Upper lobe of left lung (tissue), 6 donors: ENCODE data around the gene XBP1. TPM values are rescaled to one million over a fixed set of nuclear protein-coding genes. Genes with fewer than 3 reads are reported as not detected.

Experiments
- ATAC-seq, 2 donors: fragments of 200-7000 bp; cut with Tn5 transposase; one replicate each; pipeline ENCODE4 v1.9.1; 2022; ENCODE audit warnings: mild to moderate bottlenecking in 2 of 2, moderate library complexity in 2 of 2; ENCODE audit not compliant: low FRiP score in 2 of 2
- DNase-seq, 2 donors: peaks; one replicate each; pipeline ENCODE4 v3.0.0-alpha.2; 2019 to 2020
- H3K27ac ChIP-seq, 4 donors: fragments of 200-600 bp; sonication (generic); one replicate each; pipeline ENCODE4 v1.5.1; 2016 to 2019
- H3K27me3 ChIP-seq, 4 donors: fragments of 200-600 bp; sonication (generic); one replicate each; pipeline ENCODE4 v1.5.1; 2017 to 2019
- H3K36me3 ChIP-seq, 4 donors: fragments of 200-600 bp; sonication (generic); one replicate each; pipeline ENCODE4 v1.5.1; 2016 to 2019
- H3K4me1 ChIP-seq, 4 donors: fragments of 200-600 bp; sonication (generic); one replicate each; pipeline ENCODE4 v1.5.1; 2018 to 2019
- H3K4me3 ChIP-seq, 4 donors: fragments of 200-600 bp; sonication (generic); one replicate each; pipeline ENCODE4 v1.5.1; 2017 to 2019; ENCODE audit warnings: mild to moderate bottlenecking in 2 of 4, moderate library complexity in 1 of 4
- H3K9me3 ChIP-seq, 4 donors: fragments of 200-600 bp; sonication (generic); one replicate each; pipeline ENCODE4 v1.5.1; 2018 to 2019
- CTCF ChIP-seq, 6 experiments: fragments of 450-650 bp in 4 of 6; fragments of 200-600 bp in 2 of 6; sonication (generic) in 2 of 6; IDR thresholded peaks; one replicate each; pipeline ENCODE4 v1.5.1; 2016 to 2019; ENCODE audit warnings: antibody characterized with exemption in 6 of 6
- EP300 ChIP-seq, 4 donors: sonication (generic); formaldehyde crosslinking; IDR thresholded peaks; one replicate each; pipeline ENCODE4 v1.5.1; 2017; ENCODE audit warnings: antibody characterized with exemption in 4 of 4, control low read depth in 2 of 4
- POLR2A ChIP-seq, 4 donors: fragments of 450-650 bp; IDR thresholded peaks; one replicate each; pipeline ENCODE4 v1.5.1; 2016 to 2017; ENCODE audit warnings: antibody characterized with exemption in 4 of 4, mild to moderate bottlenecking in 2 of 4
- POLR2AphosphoS5 ChIP-seq, 2 donors: sonication (generic); formaldehyde crosslinking; IDR thresholded peaks; one replicate each; pipeline ENCODE4 v1.5.1; 2017; ENCODE audit warnings: antibody characterized with exemption in 2 of 2
- WGBS, 2 donors: methylation state at CpG; one replicate each; pipeline ENCODE4 v1.1.5; 2017 to 2018; 5-methylcytosine and 5-hydroxymethylcytosine counted together
- total RNA-seq, 6 donors: library from RNA; depleted of rRNA in 4 of 6; stranded (reverse); fragments of >200 nt in 4 of 6; gene quantifications; one replicate each; pipeline versions ENCODE4 v1.1.0 to v1.2.1, GENCODE V29; 2016 to 2021
- donor health status: DM: no; HTN: no; CAD: no; lungs with moderate emphysema.
- donor health status: DM: no; HTN: yes; CAD: no; lungs with severe emphysema.

Gene XBP1
- total RNA-seq, 6 donors from 2014 or later: 208 to 377 (median 279) TPM

GRCh38 chr22:28802595-28803123 lies 2.3 kb upstream of the XBP1 start:
- H3K4me3 ChIP-seq: peak overlapping the region in 1 of 4 donors; percentile 74
- peak overlapping the region; percentile 98 to 100 (median 99) for H3K27ac ChIP-seq
- no peak for ATAC-seq
- no peak for TF ChIP-seq POLR2A (IDR thresholded peaks at IDR 0.05)
- no peak for TF ChIP-seq POLR2AphosphoS5 (IDR thresholded peaks at IDR 0.05)
- TF ChIP-seq CTCF (IDR thresholded peaks at IDR 0.05): peak in 1 of 6 experiments; percentile 16
- TF ChIP-seq EP300 (IDR thresholded peaks at IDR 0.05): no peak
- DNase-seq: no peak
- 61 to 65% methylated on average over 7 of the region's 7 CpGs for WGBS, 2 donors
- peaks cover 27 to 43% (median 32%) of the 10 kb centered on the region in 4 donors for H3K4me1 ChIP-seq
- no peaks in the 10 kb centered on the region for H3K9me3 ChIP-seq
- H3K27me3 ChIP-seq: no peaks in the 10 kb centered on the region
- H3K36me3 ChIP-seq: peaks cover 0 to 19% (median 5%) of the 10 kb centered on the region in 4 donors

- DNase-seq: peak in 1 of 2 donors; percentile 65
- peak overlapping the region in 3 of 4 donors; percentile 70 to 74 (median 73) for H3K4me3 ChIP-seq
- H3K27me3 ChIP-seq: no peaks in the 10 kb centered on the region
- WGBS, 2 donors: 29 to 30% methylated on average over 14 of the region's 14 CpGs
- peaks cover 31 to 45% (median 38%) of the 10 kb centered on the region in 4 donors for H3K4me1 ChIP-seq
- H3K27ac ChIP-seq: peak overlapping the region; percentile 98 to 100 (median 99)
- H3K36me3 ChIP-seq: peaks cover 5 to 26% (median 12%) of the 10 kb centered on the region in 4 donors
- no peak for ATAC-seq
- no peak for TF ChIP-seq POLR2AphosphoS5 (IDR thresholded peaks at IDR 0.05)
- TF ChIP-seq EP300 (IDR thresholded peaks at IDR 0.05): no peak
- TF ChIP-seq CTCF (IDR thresholded peaks at IDR 0.05): no peak
- TF ChIP-seq POLR2A (IDR thresholded peaks at IDR 0.05): peak in 2 of 4 donors; percentile 25 to 26
- H3K9me3 ChIP-seq: no peaks in the 10 kb centered on the region
These were observed 1.7 kb upstream of the XBP1 start for GRCh38 chr22:28801845-28802594.

GRCh38 chr22:28799606-28800307 lies 612 bp downstream of the XBP1 start:
- peaks cover 53 to 68% (median 55%) of the 10 kb centered on the region in 4 donors for H3K4me1 ChIP-seq
- TF ChIP-seq POLR2A (IDR thresholded peaks at IDR 0.05): peak in 1 of 4 donors; percentile 12
- no peak for TF ChIP-seq POLR2AphosphoS5 (IDR thresholded peaks at IDR 0.05)
- DNase-seq: peak; percentile 66 to 95
- no peaks in the 10 kb centered on the region for H3K27me3 ChIP-seq
- peak overlapping the region; percentile 98 to 100 (median 99) for H3K27ac ChIP-seq
- H3K36me3 ChIP-seq: peaks cover 28 to 48% (median 33%) of the 10 kb centered on the region in 4 donors
- ATAC-seq: peak; percentile 88 to 89
- 0 to 2% methylated on average over 11 to 27 of the region's 31 CpGs for WGBS, 2 donors
- no peaks in the 10 kb centered on the region for H3K9me3 ChIP-seq
- peak overlapping the region; percentile 70 to 81 (median 74) for H3K4me3 ChIP-seq

- Histone ChIP-seq H3K36me3 (peaks cover 35 to 54% (median 40%) of the 10 kb centered on the region in 4 donors), H3K4me3 (peak overlapping the region; percentile 70 to 81 (median 74)), H3K9me3 (no peaks in the 10 kb centered on the region), H3K4me1 (peaks cover 58 to 69% (median 61%) of the 10 kb centered on the region in 4 donors), H3K27me3 (no peaks in the 10 kb centered on the region), H3K27ac (peak overlapping the region; percentile 98 to 100 (median 99))
- DNase-seq (peak in 1 of 2 donors; percentile 74), ATAC-seq (peak; percentile 74 to 78)
- peak in 3 of 4 donors; percentile 46 to 78 (median 62) for TF ChIP-seq POLR2A (IDR thresholded peaks at IDR 0.05)
- TF ChIP-seq POLR2AphosphoS5 (IDR thresholded peaks at IDR 0.05): peak; percentile 76 to 94
- no peak for TF ChIP-seq CTCF (IDR thresholded peaks at IDR 0.05)
- TF ChIP-seq EP300 (IDR thresholded peaks at IDR 0.05): peak in 1 of 4 donors; percentile 76
- WGBS, 2 donors: 1 to 2% methylated on average over 7 of the region's 7 CpGs
These were observed 1.4 kb downstream of the XBP1 start for GRCh38 chr22:28798810-28799605.
